GM21619 (cell line): ENCODE results near the gene ZNG1B.
"Not testable (repeated sequence)": the region's sequence is repeated elsewhere in the genome, so short reads cannot be mapped to it uniquely, and the experiment has no call there.

Experiments used
- ATAC-seq: cut with Tn5 transposase; IDR thresholded peaks from one replicate; pipeline ENCODE4 v1.9.1; 2021; ENCODE audit not compliant: unreplicated experiment

ZNG1B gene

GRCh38 chr2:113437508-113438465 lies at the start of gene ZNG1B:
ZNG1B (plus strand) TSS chr2:113437691; CDS start chr2:113437869, 178 bp downstream.
- ATAC-seq: not testable (repeated sequence)

- peak; percentile 85 for ATAC-seq
These were observed 47.2 kb upstream of the ZNG1B start for GRCh38 chr2:113390124-113390849.

- ATAC-seq: no peak
These were observed 46.4 kb upstream of the ZNG1B start for GRCh38 chr2:113391073-113391472.

DNA sequence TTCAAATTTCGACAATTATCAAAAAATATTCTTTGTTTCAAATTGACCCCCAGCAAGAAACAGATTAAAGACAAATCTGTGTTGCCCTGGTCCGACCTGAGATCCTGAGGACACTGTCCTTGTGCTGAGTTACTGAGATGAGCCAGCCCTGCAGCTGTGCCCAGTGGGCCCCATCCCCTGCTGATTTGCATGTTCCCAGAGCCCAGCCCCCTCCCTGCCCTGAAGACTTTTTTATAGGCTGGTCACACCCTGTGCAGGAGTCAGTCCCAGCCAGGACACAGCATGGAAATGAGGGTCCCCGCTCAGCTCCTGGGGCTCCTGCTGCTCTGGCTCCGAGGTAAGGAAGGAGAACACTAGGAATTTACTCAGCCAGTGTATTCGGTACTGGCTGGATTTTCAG lies 31.4 kb upstream of the ZNG1B start:
- ATAC-seq: no peak

- ATAC-seq: no peak
These were observed 29.9 kb upstream of the ZNG1B start for GRCh38 chr2:113407446-113408099.

DNA sequence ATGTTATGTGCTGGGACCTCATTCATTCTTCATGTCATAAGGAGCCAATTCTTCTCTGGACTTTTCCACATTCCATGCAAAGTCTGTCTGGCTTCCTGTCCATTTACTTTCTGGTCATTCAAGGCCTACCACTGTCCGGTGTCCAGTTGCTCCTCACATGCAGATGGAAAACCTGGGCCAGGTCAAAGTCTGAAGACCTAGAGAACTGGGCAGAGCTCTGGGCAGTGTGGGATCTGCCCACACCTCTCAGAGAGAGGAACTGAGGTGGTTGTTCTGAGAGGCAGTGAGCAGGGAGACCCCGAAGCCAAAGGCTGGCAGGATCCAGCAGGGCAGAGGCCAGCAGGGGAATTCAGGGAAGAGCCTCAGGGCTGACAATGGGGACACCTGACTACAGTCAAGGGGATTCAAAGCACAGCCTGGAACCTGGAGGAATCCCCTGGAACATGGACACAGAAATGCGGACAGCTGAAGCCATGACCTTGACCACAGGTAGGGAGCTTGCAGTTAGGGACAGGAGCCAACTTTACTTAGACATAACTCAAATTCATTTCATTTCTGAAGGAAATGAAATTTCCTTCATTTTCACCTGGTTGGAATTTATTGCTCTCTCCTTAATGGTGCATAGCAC lies 25.7 kb upstream of the ZNG1B start:
- ATAC-seq: not testable (repeated sequence)

DNA sequence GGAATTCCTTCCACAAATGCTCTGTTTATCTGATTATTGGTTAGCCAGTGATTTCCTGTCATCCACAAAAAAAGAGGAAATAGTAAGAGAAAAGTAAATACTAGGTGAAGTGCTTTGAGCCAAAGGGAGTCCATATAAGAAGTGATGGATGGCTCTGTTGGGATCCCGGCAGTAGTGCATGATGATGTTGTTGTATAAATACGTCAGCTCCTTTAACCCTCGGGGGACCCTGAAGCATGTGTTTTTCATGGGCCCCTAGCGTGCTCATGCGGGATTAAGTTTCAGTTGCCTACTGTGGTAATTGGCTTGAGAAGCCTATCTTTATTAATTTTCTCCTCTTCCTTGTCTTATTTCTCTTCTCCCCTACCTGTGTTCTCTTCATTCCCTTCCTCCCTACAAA lies 24.7 kb upstream of the ZNG1B start:
- not testable (repeated sequence) for ATAC-seq

GRCh38 chr2:113431773-113432172 lies 5.7 kb upstream of the ZNG1B start:
- not testable (repeated sequence) for ATAC-seq

DNA sequence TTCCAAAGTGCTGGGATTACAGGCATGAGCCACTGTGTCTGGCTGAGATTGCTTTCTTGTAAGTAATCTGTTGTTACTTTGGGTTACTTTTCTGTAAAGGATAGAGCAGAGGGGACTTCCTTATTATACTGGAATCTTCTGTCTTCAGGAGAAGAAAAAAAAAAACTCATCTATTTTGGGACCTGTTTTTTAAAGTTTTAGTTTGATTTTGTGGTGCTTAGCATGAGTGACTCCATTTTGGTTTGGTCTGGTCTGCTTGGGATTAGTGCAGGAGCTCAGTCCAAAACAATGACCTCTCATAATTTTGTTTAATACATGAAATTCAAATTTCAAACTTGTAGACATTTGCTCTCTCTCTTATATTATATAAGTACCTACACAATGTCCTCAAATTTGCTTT lies 4.0 kb upstream of the ZNG1B start:
- ATAC-seq: not testable (repeated sequence)

- ATAC-seq: not testable (repeated sequence)
These were observed 28.3 kb downstream of the ZNG1B start for GRCh38 chr2:113465770-113466169.

- not testable (repeated sequence) for ATAC-seq
These were observed 39.3 kb downstream of the ZNG1B start for GRCh38 chr2:113476688-113477368.

DNA sequence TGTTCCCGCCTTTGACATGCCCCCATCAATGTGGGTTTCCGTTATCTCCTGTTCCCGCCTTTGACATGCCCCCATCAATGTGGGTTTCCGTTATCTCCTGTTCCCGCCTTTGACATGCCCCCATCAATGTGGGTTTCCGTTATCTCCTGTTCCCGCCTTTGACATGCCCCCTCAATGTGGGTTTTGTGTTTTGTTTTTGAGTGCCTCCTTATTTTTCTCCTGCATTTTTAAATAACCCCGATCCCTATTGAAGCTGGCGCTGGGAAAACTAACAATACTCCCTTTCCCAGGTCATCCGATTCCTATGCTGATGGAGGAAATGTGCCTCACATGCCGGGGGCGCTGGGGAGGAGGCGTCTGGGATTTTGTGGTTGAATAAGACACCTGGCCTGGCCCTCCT lies 59.0 kb downstream of the ZNG1B start:
- ATAC-seq: not testable (repeated sequence)

DNA sequence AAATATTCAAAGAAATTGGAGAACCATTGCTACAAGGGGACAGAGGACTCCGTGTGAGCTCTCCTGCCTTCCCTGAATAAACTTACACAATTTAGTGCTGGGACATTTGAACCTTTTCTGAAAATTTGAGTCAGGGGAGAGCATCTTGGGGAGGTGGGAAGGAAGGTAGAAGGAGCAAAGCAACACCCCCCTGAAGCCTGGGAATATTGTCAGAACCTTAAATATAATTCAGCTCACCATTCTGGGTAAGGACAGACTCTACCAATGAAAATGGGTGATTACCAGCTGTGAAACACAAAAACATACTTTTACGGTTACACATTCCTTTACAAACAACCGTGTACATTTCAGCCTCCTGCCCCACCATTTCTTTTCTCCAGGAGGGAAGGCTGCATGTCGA lies 60.9 kb downstream of the ZNG1B start, which contains the start of gene FOXD4L1:
Gene FOXD4L1, plus strand, starts transcription at position 301 of the 400 bp plus-strand sequence. CDS start 592 bp downstream, outside the sequence.
- not testable (repeated sequence) for ATAC-seq

DNA sequence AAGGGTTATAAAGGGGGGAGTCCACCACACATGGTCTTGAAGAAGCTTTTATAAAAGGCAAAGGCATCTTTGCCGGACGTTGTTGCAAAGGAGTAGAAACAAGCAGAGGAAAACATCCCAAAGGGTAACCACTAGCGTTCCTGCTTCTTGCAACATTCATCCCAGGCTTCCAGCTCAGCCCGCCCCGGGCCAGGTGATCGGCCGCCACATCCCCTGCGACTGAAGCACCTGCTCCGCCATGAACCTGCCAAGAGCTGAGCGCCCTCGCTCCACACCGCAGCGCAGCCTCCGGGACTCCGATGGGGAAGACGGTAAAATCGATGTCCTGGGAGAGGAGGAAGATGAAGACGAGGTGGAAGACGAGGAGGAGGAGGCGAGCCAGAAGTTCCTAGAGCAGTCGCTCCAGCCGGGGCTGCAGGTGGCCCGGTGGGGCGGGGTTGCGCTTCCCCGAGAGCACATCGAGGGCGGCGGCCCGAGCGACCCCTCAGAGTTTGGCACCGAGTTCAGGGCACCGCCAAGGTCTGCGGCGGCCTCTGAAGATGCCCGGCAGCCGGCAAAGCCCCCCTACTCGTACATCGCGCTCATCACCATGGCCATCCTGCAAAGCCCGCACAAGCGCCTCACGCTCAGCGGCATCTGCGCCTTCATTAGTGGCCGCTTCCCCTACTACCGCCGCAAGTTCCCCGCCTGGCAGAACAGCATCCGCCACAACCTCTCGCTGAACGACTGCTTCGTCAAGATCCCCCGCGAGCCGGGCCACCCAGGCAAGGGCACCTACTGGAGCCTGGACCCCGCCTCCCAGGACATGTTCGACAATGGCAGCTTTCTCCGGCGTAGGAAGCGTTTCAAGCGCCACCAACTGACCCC lies 61.8 kb downstream of the ZNG1B start:
- ATAC-seq: not testable (repeated sequence)

DNA sequence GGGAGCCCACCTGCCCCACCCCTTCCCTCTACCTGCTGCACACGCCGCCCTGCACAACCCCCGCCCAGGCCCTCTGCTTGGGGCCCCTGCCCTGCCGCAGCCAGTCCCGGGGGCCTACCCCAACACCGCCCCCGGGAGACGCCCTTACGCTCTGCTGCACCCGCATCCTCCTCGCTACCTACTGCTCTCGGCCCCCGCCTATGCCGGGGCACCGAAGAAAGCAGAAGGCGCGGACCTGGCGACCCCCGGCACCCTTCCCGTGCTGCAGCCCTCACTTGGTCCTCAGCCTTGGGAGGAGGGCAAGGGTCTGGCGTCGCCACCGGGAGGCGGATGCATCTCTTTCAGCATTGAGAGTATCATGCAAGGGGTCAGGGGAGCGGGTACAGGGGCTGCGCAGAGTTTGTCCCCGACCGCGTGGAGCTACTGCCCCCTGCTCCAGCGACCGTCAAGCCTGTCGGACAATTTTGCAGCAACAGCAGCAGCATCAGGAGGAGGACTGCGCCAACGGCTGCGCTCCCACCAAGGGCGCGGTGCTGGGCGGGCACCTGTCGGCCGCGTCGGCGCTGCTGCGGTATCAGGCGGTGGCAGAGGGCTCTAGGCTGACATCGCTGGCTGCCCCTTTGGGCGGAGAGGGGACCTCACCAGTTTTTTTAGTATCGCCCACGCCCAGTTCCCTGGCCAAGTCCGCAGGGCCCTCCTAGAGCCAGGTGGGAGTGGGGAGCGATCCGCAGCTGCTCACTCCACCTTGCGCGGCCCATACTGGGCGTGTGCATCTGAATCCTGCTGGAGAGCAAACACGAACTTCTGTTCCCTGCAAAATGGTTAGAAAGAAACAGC lies 62.6 kb downstream of the ZNG1B start:
- not testable (repeated sequence) for ATAC-seq

DNA sequence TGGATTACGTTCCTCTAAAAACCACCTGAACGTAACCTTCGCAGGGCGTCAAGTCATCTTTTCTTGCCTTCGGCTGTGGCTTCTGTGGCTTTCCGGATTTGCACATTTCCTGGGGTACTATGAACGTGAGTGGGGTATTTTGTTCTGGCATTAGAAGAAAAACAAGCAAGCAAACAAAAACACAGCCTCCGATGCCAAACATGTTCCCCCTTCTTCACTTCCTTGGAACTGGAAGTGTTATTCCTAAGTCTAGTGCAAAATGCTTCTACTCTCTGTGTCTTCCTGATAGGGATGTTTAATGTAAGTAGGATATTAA lies 63.2 kb downstream of the ZNG1B start:
- not testable (repeated sequence) for ATAC-seq

DNA sequence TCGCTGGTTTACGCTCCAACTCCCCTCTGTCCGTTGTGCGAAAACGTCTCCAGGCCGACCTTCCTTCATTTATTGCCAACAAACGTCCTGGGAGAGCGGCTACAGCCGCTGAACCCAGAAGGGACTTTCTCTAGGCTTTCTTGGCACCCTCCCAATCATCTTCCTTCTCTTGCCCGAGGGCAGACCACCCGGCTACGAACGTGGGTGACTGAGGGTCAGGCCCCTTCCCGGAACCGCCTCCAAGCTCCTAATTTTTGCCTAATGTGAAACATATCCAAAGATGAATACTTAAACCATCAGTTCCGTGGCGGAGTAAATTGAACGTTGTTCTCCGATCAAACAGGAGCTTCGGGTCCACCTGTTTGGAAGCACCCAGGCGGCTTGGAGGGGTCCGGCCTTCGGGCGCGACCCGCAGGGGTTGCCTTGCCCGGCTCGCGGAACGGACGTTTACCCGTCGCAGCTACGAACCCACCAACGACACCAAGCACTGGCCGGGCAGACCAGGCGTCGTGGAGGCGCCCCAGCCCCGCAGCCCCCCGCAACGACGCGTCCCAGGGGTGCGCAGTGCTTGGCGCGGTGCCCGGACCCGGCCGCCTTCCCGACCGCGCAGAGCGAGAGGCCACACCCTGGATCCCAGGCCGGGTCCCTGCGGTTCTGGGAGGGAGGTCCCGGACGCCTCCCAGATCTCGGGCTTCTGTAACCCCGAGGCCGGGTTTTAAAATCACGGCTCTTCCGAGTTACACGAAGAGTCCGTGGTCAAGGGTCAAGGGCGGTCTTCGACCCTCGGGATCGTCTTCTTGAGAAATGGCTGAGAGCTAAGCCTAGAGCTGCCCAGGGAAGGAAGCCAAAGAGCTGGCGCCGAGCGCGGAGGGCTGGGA lies 65.0 kb downstream of the ZNG1B start:
- peak; percentile 11 for ATAC-seq
